ENCODE measurements around the gene ARHGAP26.
"Not testable (repeated sequence)": the region's sequence is repeated elsewhere in the genome, so short reads cannot be mapped to it uniquely, and the experiment has no call there.

Gene ARHGAP26

DNA sequence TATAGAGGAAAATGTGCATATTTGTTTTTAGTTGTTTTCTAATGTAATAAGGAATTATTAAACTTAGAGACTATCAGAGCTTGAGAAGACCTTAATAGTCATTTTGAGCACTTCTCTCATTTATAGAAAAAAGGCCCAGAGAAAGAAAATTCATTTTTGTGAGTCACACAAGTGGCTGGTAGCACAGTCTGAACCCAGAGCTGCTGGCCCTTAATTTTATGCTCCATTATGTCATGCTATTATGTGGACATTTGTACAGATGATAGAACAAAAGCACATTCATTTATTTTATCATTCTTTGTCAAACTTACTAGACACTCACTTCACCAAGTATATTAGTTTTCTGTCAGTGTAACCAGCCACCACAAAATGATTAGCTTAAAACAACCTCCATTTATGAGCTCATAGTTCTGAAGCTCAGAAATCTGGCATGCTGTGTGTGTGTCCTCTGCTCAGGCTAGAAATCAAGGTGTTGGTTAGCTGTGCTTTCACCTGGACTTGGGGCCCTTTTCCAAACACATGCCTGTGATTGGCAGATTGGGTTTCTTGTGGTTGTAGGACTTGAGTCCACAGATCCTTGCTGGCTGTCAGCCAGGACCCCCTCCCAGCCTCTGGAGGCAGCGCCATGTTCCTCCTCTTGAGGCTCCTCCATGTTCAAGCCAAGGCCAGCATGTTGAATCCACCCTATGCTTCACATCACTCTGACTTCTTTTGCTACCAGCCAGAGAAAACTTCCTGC lies 188.9 kb downstream of the ARHGAP26 start:
- TF ChIP-seq ZNF274 (IDR thresholded peaks at IDR 0.05; ENCODE audit: low read depth, low read length), result no peak
- TF ChIP-seq YY1 (IDR thresholded peaks at IDR 0.05; ENCODE audit: insufficient read depth, insufficient read length), result no peak
- no peak for TF ChIP-seq SUZ12 (IDR thresholded peaks at IDR 0.05; ENCODE audit: extremely low read depth, insufficient read depth, insufficient read length)
- Histone ChIP-seq H3K9me3 (ENCODE audit: insufficient read depth, low read length) (no peaks in the 10 kb centered on the region), H3K27me3 (ENCODE audit: insufficient read depth, insufficient read length) (no peaks in the 10 kb centered on the region), H3K36me3 (ENCODE audit: insufficient read depth, insufficient read length, low read length) (no peaks in the 10 kb centered on the region), H3K4me3 (ENCODE audit: insufficient read length, low read depth) (no peak overlapping the region), H3K9ac (ENCODE audit: insufficient read length, low read depth) (no peak overlapping the region), H3K4me1 (ENCODE audit: insufficient read depth, insufficient read length) (no peaks in the 10 kb centered on the region)
- DNase-seq (ENCODE audit: low read depth, low spot score), result no peak

DNA sequence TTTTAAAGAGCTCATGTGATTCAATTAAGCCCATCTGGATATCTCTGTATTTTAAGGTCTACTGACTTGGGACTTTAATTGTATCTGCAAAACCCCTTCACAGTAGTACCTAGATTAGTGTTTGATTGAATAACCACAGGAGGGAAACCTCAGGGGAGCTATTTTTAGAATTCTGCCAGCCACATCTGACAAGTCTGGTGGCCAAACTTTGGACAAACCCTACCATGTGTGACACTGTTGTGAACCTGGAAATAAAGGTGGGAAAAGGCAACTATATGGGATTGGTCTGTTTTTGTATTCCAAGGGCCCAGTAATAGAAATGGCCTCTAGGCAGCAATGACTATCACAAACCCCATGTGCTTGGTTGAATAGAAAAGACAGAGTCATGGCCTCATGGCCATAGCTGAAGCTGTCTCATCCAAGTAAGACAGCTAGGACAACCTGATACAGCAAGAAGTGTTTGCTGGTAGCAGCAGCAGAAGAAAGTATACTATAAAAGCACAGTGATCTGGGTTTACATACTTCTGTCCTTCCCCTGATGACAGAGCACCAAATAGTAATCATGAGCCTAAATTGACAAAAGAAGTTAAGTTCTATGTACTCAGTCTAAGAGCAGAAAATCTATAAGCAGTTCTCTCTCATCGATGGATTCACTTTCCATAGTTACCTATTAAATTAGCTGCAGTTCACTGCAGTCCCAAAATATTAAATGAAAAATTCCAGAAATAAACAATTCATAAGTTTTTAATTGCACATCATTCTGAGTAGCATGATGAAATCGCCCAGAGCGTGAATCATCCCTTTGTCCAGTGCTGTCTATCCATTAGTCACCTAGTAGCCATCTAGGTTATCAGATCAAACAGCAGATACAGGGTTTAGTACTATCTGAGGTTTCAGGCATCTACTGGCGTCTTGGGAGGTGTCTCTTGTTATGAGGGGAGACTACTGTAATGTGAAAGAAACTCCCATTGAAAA lies 189.8 kb downstream of the ARHGAP26 start:
- no peak for DNase-seq (ENCODE audit: low read depth, low spot score)
- no peak overlapping the region for H3K9ac ChIP-seq (ENCODE audit: insufficient read length, low read depth)
- no peaks in the 10 kb centered on the region for H3K9me3 ChIP-seq (ENCODE audit: insufficient read depth, low read length)
- H3K4me3 ChIP-seq (ENCODE audit: insufficient read length, low read depth), result no peak overlapping the region
- H3K36me3 ChIP-seq (ENCODE audit: insufficient read depth, insufficient read length, low read length), result no peaks in the 10 kb centered on the region
- no peaks in the 10 kb centered on the region for H3K27me3 ChIP-seq (ENCODE audit: insufficient read depth, insufficient read length)
- TF ChIP-seq ZNF274 (IDR thresholded peaks at IDR 0.05; ENCODE audit: low read depth, low read length), result no peak
- H3K4me1 ChIP-seq (ENCODE audit: insufficient read depth, insufficient read length), result no peaks in the 10 kb centered on the region

DNA sequence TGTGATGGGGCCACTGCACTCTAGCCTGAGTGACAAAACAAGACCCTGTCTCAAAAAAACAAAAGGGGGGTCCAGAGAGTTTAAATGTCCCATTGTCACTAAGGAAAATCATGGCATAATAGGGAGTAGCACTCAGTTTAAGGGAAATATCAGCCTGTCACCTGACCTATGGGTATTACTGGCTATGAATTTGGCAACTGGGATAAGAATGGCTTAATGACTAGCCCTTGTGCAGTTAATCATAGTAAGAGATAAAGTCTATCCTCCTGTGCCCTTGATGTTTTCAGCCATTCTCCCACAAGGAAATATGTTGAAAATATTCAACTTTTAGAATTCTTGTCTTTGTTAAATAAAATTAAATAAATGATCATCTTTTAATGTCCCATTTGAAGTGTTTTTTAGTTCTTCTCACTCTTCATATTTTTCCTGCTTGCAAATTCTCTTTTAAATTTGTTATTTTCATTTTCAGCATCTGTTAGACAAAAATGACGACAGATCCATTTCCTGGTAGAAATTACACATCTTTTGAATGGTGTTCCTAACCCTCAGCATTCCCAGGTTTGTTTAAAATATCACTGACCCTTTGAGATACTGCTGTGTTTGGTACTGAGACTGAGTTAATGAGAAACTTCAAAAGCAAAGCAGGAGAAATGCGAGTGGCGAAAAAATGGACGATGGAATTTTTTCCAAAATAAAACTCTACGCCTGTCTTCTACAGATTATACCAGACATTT lies 191.4 kb downstream of the ARHGAP26 start:
- no peaks in the 10 kb centered on the region for H3K27me3 ChIP-seq (ENCODE audit: insufficient read depth, insufficient read length)
- H3K4me1 ChIP-seq (ENCODE audit: insufficient read depth, insufficient read length), result no peaks in the 10 kb centered on the region
- TF ChIP-seq SUZ12 (IDR thresholded peaks at IDR 0.05; ENCODE audit: extremely low read depth, insufficient read depth, insufficient read length) (no peak), ZNF274 (IDR thresholded peaks at IDR 0.05; ENCODE audit: low read depth, low read length) (no peak), YY1 (IDR thresholded peaks at IDR 0.05; ENCODE audit: insufficient read depth, insufficient read length) (no peak)
- DNase-seq (ENCODE audit: low read depth, low spot score), result no peak
- no peaks in the 10 kb centered on the region for H3K9me3 ChIP-seq (ENCODE audit: insufficient read depth, low read length)
- no peak overlapping the region for H3K4me3 ChIP-seq (ENCODE audit: insufficient read length, low read depth)
- H3K9ac ChIP-seq (ENCODE audit: insufficient read length, low read depth), result no peak overlapping the region
- no peaks in the 10 kb centered on the region for H3K36me3 ChIP-seq (ENCODE audit: insufficient read depth, insufficient read length, low read length)

- H3K27me3 ChIP-seq (ENCODE audit: insufficient read depth, insufficient read length), result no peaks in the 10 kb centered on the region
- no peak overlapping the region for H3K9ac ChIP-seq (ENCODE audit: insufficient read length, low read depth)
- DNase-seq (ENCODE audit: low read depth, low spot score), result no peak
- H3K9me3 ChIP-seq (ENCODE audit: insufficient read depth, low read length), result no peaks in the 10 kb centered on the region
- no peaks in the 10 kb centered on the region for H3K4me1 ChIP-seq (ENCODE audit: insufficient read depth, insufficient read length)
- H3K4me3 ChIP-seq (ENCODE audit: insufficient read length, low read depth), result no peak overlapping the region
- no peak for TF ChIP-seq ZNF274 (IDR thresholded peaks at IDR 0.05; ENCODE audit: low read depth, low read length)
- TF ChIP-seq SUZ12 (IDR thresholded peaks at IDR 0.05; ENCODE audit: extremely low read depth, insufficient read depth, insufficient read length), result no peak
- TF ChIP-seq YY1 (IDR thresholded peaks at IDR 0.05; ENCODE audit: insufficient read depth, insufficient read length), result no peak
- H3K36me3 ChIP-seq (ENCODE audit: insufficient read depth, insufficient read length, low read length), result no peaks in the 10 kb centered on the region
These were observed 192.0 kb downstream of the ARHGAP26 start for GRCh38 chr5:142962174-142962533.

DNA sequence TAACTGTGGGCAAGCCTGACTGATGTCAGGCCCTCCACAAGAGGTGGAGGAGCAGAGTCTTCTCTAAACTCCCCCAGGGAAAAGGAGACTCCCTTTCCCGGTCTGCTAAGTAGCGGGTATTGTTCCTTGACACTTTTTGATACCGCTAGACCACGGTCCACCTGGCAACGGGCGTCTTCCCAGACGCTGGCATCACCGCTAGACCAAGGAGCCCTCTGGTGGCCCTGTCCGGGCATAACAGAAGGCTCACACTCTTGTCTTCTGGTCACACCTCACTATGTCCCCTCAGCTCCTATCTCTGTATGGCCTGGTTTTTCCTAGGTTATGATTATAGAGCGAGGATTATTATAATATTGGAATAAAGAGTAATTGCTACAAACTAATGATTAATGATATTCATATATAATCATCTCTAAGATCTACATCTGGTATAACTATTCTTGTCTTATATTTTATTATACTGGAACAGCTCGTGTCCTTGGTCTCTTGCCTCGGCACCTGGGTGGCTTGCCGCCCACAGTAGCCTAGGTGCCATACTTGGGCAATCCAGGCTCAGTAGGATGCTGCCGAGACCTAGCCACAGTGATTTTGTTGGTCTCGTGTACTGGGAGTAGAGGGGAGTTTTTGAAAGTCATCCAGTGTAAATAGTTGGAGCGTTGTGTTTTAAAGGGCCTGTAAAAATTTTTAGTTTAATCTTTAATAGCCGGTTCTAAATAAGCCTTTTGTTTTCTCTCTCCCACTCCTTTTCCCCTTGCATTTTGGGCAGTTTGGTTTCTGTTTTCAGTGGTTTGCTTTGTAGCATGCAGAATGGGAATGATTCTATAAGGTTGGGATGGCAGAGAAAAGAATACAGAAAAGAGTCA lies 195.3 kb downstream of the ARHGAP26 start:
- not testable (repeated sequence) for H3K4me1 ChIP-seq (ENCODE audit: insufficient read depth, insufficient read length); H3K27me3 ChIP-seq (ENCODE audit: insufficient read depth, insufficient read length); DNase-seq (ENCODE audit: low read depth, low spot score); H3K9ac ChIP-seq (ENCODE audit: insufficient read length, low read depth); H3K9me3 ChIP-seq (ENCODE audit: insufficient read depth, low read length); H3K36me3 ChIP-seq (ENCODE audit: insufficient read depth, insufficient read length, low read length); H3K4me3 ChIP-seq (ENCODE audit: insufficient read length, low read depth)

DNA sequence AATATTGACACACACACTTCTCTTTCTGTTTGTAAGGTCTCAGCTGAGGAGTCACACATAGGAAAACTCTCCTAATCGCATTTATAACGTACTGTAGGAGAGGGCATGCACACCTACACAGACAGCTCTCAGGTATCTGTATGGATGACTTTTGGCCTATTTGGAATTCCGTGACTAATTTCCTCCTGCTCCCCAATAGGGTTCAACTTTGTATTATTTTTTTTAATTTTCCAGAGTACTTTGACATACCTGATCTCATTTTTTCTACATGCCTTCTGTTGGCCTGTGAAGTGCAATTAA lies 195.9 kb downstream of the ARHGAP26 start:
- H3K9me3 ChIP-seq (ENCODE audit: insufficient read depth, low read length), result no peaks in the 10 kb centered on the region
- TF ChIP-seq YY1 (IDR thresholded peaks at IDR 0.05; ENCODE audit: insufficient read depth, insufficient read length) (no peak), ZNF274 (IDR thresholded peaks at IDR 0.05; ENCODE audit: low read depth, low read length) (no peak), SUZ12 (IDR thresholded peaks at IDR 0.05; ENCODE audit: extremely low read depth, insufficient read depth, insufficient read length) (no peak)
- no peak for DNase-seq (ENCODE audit: low read depth, low spot score)
- H3K27me3 ChIP-seq (ENCODE audit: insufficient read depth, insufficient read length), result no peaks in the 10 kb centered on the region
- H3K4me1 ChIP-seq (ENCODE audit: insufficient read depth, insufficient read length), result no peaks in the 10 kb centered on the region
- H3K36me3 ChIP-seq (ENCODE audit: insufficient read depth, insufficient read length, low read length), result no peaks in the 10 kb centered on the region
- H3K4me3 ChIP-seq (ENCODE audit: insufficient read length, low read depth), result no peak overlapping the region
- H3K9ac ChIP-seq (ENCODE audit: insufficient read length, low read depth), result no peak overlapping the region

Data from NT2/D1 (cell line).